Measurements from ENCODE around the gene NAPEPLD.

DNA sequence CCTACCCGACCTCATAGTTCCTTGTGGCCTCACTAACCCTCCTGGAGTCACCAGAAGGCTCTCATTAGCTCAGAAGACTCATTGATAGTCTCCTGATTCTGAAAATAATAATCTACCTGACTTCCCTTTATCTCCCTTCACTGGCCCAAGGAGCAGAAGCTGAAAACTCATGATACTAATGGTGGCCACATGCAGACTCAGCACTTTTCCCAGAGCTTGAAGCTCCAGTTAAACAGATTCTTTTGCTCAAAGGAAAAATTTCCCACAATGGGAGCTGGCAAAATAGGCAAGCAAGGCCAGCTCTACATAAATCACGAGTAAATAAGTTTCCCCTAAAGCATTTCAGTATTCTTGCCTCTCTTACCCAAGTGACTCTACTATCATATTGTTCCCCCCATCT, 8.2 kb downstream of the NAPEPLD start:
- TF ChIP-seq BHLHE40 (IDR thresholded peaks at IDR 0.05; ENCODE audit: borderline replicate concordance): no peak
- TF ChIP-seq ZNF384 (IDR thresholded peaks at IDR 0.05): no peak
- no peak for TF ChIP-seq SUZ12 (IDR thresholded peaks at IDR 0.05)
- no peak for TF ChIP-seq ELF4 (IDR thresholded peaks at IDR 0.05)
- no peak for TF ChIP-seq TARDBP (IDR thresholded peaks at IDR 0.05)
- no peak for TF ChIP-seq FOXM1 (IDR thresholded peaks at IDR 0.05; ENCODE audit: borderline replicate concordance)
- TF ChIP-seq CTBP1 (IDR thresholded peaks at IDR 0.05; ENCODE audit: borderline replicate concordance): no peak

Data from HEK293T (cell line).